IMR-90 (cell line): ENCODE data around the gene TANK. TPM values are rescaled to one million over a fixed set of nuclear protein-coding genes. Genes with fewer than 3 reads are reported as not detected.

ENCODE experiments used
- ATAC-seq: fragments of 200-7000 bp; cut with Tn5 transposase; 2 replicates; pipeline ENCODE4 v1.9.1; 2020; ENCODE audit warnings: low read depth, mild to moderate bottlenecking, moderate library complexity
- BruUV-seq: library from RNA; stranded (reverse); fragments of 400-500 nt; replicated peaks from 2 replicates; lab custom pipeline; 2021; lab: Mats Ljungman, UMichigan
- CTCF ChIA-PET: fragments of 300-600 bp; formaldehyde crosslinking; extraction: SDS; loops from one replicate; lab custom pipeline; 2021; ENCODE audit warnings: antibody characterized with exemption; lab: Yijun Ruan, JAX
- POLR2A ChIA-PET: fragments of 300-600 bp; sonication (Branson Sonifier 250); formaldehyde crosslinking; loops from one replicate; lab custom pipeline; 2022; ENCODE audit warnings: antibody characterized with exemption; ENCODE audit not compliant: unreplicated experiment; lab: Charles Lee
- DNase-seq: peaks from one replicate; pipeline ENCODE4 v3.0.0; 2013
- H2AFZ ChIP-seq: replicated peaks from 2 replicates; pipeline ENCODE3; 2013; ENCODE audit warnings: low read length, mild to moderate bottlenecking; ENCODE audit not compliant: poor library complexity
- H2AK5ac ChIP-seq: 2 replicates; pipeline ENCODE4 v1.6.1; 2013; ENCODE audit warnings: low read depth, low read length, inconsistent platforms
- H2AK9ac ChIP-seq: replicated peaks from 2 replicates; pipeline ENCODE3; 2013; ENCODE audit warnings: mild to moderate bottlenecking, low read depth, low read length, moderate library complexity; ENCODE audit not compliant: poor library complexity
- H2BK120ac ChIP-seq: 2 replicates; pipeline ENCODE4 v1.6.1; 2013; ENCODE audit warnings: low read depth, low read length, inconsistent platforms
- H2BK15ac ChIP-seq: 3 replicates; pipeline ENCODE4 v1.6.1; 2013; ENCODE audit warnings: low read depth, low read length, inconsistent platforms
- H2BK20ac ChIP-seq: 2 replicates; pipeline ENCODE4 v1.6.1; 2013; ENCODE audit warnings: low read depth, mild to moderate bottlenecking, inconsistent platforms, low read length, moderate library complexity
- H2BK5ac ChIP-seq: 2 replicates; pipeline ENCODE4 v1.6.1; 2013; ENCODE audit warnings: mild to moderate bottlenecking, low read depth, low read length, inconsistent platforms; ENCODE audit not compliant: poor library complexity, severe bottlenecking
- H3K14ac ChIP-seq: replicated peaks from 2 replicates; pipeline ENCODE4 v1.6.1; 2013; ENCODE audit warnings: low read depth, low read length, inconsistent platforms
- H3K18ac ChIP-seq: 2 replicates; pipeline ENCODE4 v1.6.1; 2013; ENCODE audit warnings: low read depth, low read length, control low read depth
- H3K23ac ChIP-seq: 2 replicates; pipeline ENCODE4 v1.6.1; 2013; ENCODE audit warnings: low read depth, low read length, inconsistent platforms
- H3K27ac ChIP-seq: 2 replicates; pipeline ENCODE4 v1.5.1; 2013; ENCODE audit warnings: mild to moderate bottlenecking, control low read depth, low read length; ENCODE audit not compliant: insufficient read depth
- H3K27me3 ChIP-seq: 2 replicates; pipeline ENCODE4 v1.6.1; 2013; ENCODE audit warnings: low read length; ENCODE audit not compliant: control insufficient read depth, insufficient read depth
- H3K36me3 ChIP-seq: 2 replicates; pipeline ENCODE4 v1.6.1; 2013; ENCODE audit warnings: low read length, mixed read lengths; ENCODE audit not compliant: control insufficient read depth, insufficient read depth
- H3K4ac ChIP-seq: 2 replicates; pipeline ENCODE4 v1.6.1; 2013; ENCODE audit warnings: low read depth, low read length, inconsistent platforms
- H3K4me1 ChIP-seq: 2 replicates; pipeline ENCODE4 v1.6.1; 2013; ENCODE audit warnings: low read length, mixed read lengths; ENCODE audit not compliant: control insufficient read depth, insufficient read depth
- H3K4me2 ChIP-seq: 2 replicates; pipeline ENCODE4 v1.6.1; 2013; ENCODE audit warnings: low read depth, mild to moderate bottlenecking, control low read depth, low read length, moderate library complexity
- H3K4me3 ChIP-seq: 2 replicates; pipeline ENCODE4 v1.5.1; 2013; ENCODE audit warnings: low read depth, mild to moderate bottlenecking, control low read depth, low read length, moderate library complexity; ENCODE audit not compliant: insufficient read depth
- H3K56ac ChIP-seq: 2 replicates; pipeline ENCODE4 v1.6.1; 2013; ENCODE audit warnings: low read length, inconsistent platforms; ENCODE audit not compliant: insufficient read depth; ENCODE audit errors: extremely low read depth
- H3K79me1 ChIP-seq, 2 experiments: 2 replicates each; pipeline ENCODE4 v1.6.1; 2013; ENCODE audit warnings: low read length in 2 of 2, inconsistent platforms in 1 of 2, low read depth in 1 of 2
- H3K9ac ChIP-seq: 2 replicates; pipeline ENCODE4 v1.6.1; 2013; ENCODE audit warnings: low read depth, low read length, control low read depth
- H3K9me1 ChIP-seq: 2 replicates; pipeline ENCODE4 v1.6.1; 2013; ENCODE audit warnings: low read length, inconsistent platforms; ENCODE audit not compliant: insufficient read depth
- H3K9me3 ChIP-seq: 2 replicates; pipeline ENCODE4 v1.6.1; 2013; ENCODE audit warnings: low read length; ENCODE audit not compliant: control insufficient read depth, insufficient read depth
- H4K20me1 ChIP-seq: 2 replicates; pipeline ENCODE4 v1.6.1; 2013; ENCODE audit warnings: low read length, inconsistent platforms; ENCODE audit not compliant: insufficient read depth
- H4K5ac ChIP-seq: 2 replicates; pipeline ENCODE4 v1.6.1; 2013; ENCODE audit warnings: mild to moderate bottlenecking, low read depth, low read length, control low read depth
- H4K8ac ChIP-seq, 2 experiments: 2 replicates each; pipeline ENCODE4 v1.6.1; 2013; ENCODE audit warnings: low read depth in 2 of 2, low read length in 2 of 2, control low read depth in 1 of 2, inconsistent platforms in 1 of 2
- H4K91ac ChIP-seq: 2 replicates; pipeline ENCODE4 v1.6.1; 2013; ENCODE audit warnings: low read depth, low read length, inconsistent platforms; ENCODE audit not compliant: insufficient read depth
- BHLHE40 ChIP-seq: fragments of 150-350 bp; IDR thresholded peaks from 2 replicates; pipeline ENCODE4 v1.6.1; 2016; ENCODE audit warnings: mild to moderate bottlenecking, low read depth, low read length
- CEBPB ChIP-seq: IDR thresholded peaks from 2 replicates; pipeline ENCODE4 v1.6.1; 2012; ENCODE audit warnings: low read depth, low read length, improper control_type of control experiment
- CHD1 ChIP-seq: IDR thresholded peaks from 2 replicates; pipeline ENCODE4 v1.6.1; 2012; ENCODE audit warnings: low read depth, low read length, improper control_type of control experiment
- FOS ChIP-seq: fragments of 150-350 bp; IDR thresholded peaks from 2 replicates; pipeline ENCODE4 v1.6.1; 2016; ENCODE audit warnings: low read depth, low read length
- MAFK ChIP-seq: IDR thresholded peaks from 2 replicates; pipeline ENCODE4 v1.6.1; 2012; ENCODE audit warnings: low read depth, low read length, improper control_type of control experiment
- MAZ ChIP-seq: IDR thresholded peaks from 2 replicates; pipeline ENCODE4 v1.6.1; 2012; ENCODE audit warnings: low read depth, mild to moderate bottlenecking, low read length, improper control_type of control experiment, moderate library complexity, borderline replicate concordance
- MXI1 ChIP-seq: IDR thresholded peaks from 2 replicates; pipeline ENCODE4 v1.6.1; 2012; ENCODE audit warnings: low read depth, mild to moderate bottlenecking, low read length, moderate library complexity, borderline replicate concordance
- NFE2L2 ChIP-seq: fragments of 150-350 bp; IDR thresholded peaks from 2 replicates; pipeline ENCODE4 v1.6.1; 2016; ENCODE audit warnings: low read depth, mild to moderate bottlenecking, low read length
- POLR2A ChIP-seq: IDR thresholded peaks from 2 replicates; pipeline ENCODE4 v1.6.1; 2012; ENCODE audit warnings: mild to moderate bottlenecking, low read depth, low read length
- RAD21 ChIP-seq: IDR thresholded peaks from 2 replicates; pipeline ENCODE4 v1.6.1; 2012; ENCODE audit warnings: low read length, improper control_type of control experiment
- RCOR1 ChIP-seq: IDR thresholded peaks from 2 replicates; pipeline ENCODE4 v1.6.1; 2012; ENCODE audit warnings: mild to moderate bottlenecking, low read length, improper control_type of control experiment; ENCODE audit not compliant: insufficient replicate concordance
- RFX5 ChIP-seq: IDR thresholded peaks from 2 replicates; pipeline ENCODE4 v1.8.0; 2012; ENCODE audit warnings: low read depth, mild to moderate bottlenecking, low read length, moderate library complexity
- SMC3 ChIP-seq: fragments of 150-350 bp; IDR thresholded peaks from 2 replicates; pipeline ENCODE4 v1.6.1; 2016; ENCODE audit warnings: low read depth, mild to moderate bottlenecking, antibody characterized with exemption, low read length, moderate library complexity
- WGBS, 2 experiments: methylation state at CpG; one replicate each; pipeline versions ENCODE4 v1.1.5 to v1.1.7; 2013; ENCODE audit warnings: missing lambda C conversion rate in 2 of 2; ENCODE audit not compliant: insufficient read length in 1 of 2; ENCODE audit errors: extremely low coverage in 2 of 2; 5-methylcytosine and 5-hydroxymethylcytosine counted together
- dilution Hi-C: fragments of 300-500 bp; cut with HindIII; formaldehyde crosslinking; loops from one replicate; pipeline ENCODE4 v1.14.3; 2018; ENCODE audit warnings: low sequenced_read_pairs; ENCODE audit not compliant: unreplicated experiment
- in situ Hi-C: fragments of 300-500 bp; cut with MboI; formaldehyde crosslinking; loops from 3 replicates; pipeline ENCODE4 v1.14.3; 2019; ENCODE audit warnings: low sequenced_read_pairs, inconsistent platforms, mixed read lengths
- intact Hi-C: fragments of 100-400 bp; cut with micrococcal nuclease; formaldehyde crosslinking; loops from 2 replicates; pipeline ENCODE4 v1.10.0; 2022
- polyA plus RNA-seq, 3 experiments: library from polyadenylated mRNA; depleted of rRNA; stranded (reverse); fragments of >200 nt; gene quantifications; 2 replicates each; pipeline ENCODE4 v1.2.3, GENCODE V29; 2012; ENCODE audit warnings: low replicate concordance in 1 of 3
- total RNA-seq: library from RNA; depleted of rRNA; stranded (reverse); fragments of >200 nt; gene quantifications from 2 replicates; pipeline ENCODE4 v1.2.3, GENCODE V29; 2012
- TF ChIP-seq, protein P1 (sequence below): fragments of 150-350 bp; IDR thresholded peaks from 2 replicates; pipeline ENCODE4 v1.6.1; 2017; ENCODE audit warnings: mild to moderate bottlenecking, antibody characterized with exemption, low read length, low read depth
- TF ChIP-seq, protein P2 (sequence below): fragments of 150-350 bp; IDR thresholded peaks from 2 replicates; pipeline ENCODE4 v1.6.1; 2016; ENCODE audit warnings: low read depth, mild to moderate bottlenecking, low read length, moderate library complexity, borderline replicate concordance
- TF ChIP-seq, protein P3 (sequence below): conservative IDR thresholded peaks from 2 replicates; pipeline ENCODE4 v1.5.1; 2012; ENCODE audit warnings: mild to moderate bottlenecking, low read depth, low read length, improper control_type of control experiment

TANK gene
- total and polyA plus RNA-seq, 2 of the 4 experiments (the other 2 are of a cell fraction): 25.4 to 41.9 TPM

DNA sequence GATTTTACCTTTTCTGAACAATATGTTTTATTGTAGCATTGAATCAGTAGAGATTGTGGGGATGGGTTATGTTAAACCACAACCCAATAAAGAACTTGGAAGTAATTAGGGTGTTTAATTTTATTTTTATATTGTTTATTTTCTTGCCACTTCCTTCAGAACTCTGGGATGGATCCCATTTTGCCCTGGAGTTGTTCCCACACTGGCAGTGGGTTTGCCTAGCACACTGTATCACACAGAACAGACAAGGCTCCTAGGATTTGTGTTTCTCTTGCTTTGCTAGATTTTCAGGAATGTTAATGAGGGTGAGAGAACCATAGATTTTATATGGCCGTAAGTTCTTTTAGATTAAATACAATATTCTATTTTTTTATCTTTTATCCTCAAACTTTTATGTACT is 59.0 kb downstream of the TANK start:
- no peak overlapping the region for H2BK5ac ChIP-seq
- H2BK15ac ChIP-seq: no peak overlapping the region
- TF ChIP-seq FOS (no peak), CEBPB (no peak), RFX5 (no peak), NFE2L2 (no peak), BHLHE40 (no peak), SMC3 (no peak), MAZ (no peak), POLR2A (no peak), MXI1 (no peak), CHD1 (no peak), RCOR1 (no peak), MAFK (no peak), RAD21 (no peak)
- TF ChIP-seq, protein P1, sequence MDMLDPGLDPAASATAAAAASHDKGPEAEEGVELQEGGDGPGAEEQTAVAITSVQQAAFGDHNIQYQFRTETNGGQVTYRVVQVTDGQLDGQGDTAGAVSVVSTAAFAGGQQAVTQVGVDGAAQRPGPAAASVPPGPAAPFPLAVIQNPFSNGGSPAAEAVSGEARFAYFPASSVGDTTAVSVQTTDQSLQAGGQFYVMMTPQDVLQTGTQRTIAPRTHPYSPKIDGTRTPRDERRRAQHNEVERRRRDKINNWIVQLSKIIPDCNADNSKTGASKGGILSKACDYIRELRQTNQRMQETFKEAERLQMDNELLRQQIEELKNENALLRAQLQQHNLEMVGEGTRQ: no peak
- TF ChIP-seq, protein P2, sequence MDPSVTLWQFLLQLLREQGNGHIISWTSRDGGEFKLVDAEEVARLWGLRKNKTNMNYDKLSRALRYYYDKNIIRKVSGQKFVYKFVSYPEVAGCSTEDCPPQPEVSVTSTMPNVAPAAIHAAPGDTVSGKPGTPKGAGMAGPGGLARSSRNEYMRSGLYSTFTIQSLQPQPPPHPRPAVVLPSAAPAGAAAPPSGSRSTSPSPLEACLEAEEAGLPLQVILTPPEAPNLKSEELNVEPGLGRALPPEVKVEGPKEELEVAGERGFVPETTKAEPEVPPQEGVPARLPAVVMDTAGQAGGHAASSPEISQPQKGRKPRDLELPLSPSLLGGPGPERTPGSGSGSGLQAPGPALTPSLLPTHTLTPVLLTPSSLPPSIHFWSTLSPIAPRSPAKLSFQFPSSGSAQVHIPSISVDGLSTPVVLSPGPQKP: no peak
- TF ChIP-seq, protein P3, sequence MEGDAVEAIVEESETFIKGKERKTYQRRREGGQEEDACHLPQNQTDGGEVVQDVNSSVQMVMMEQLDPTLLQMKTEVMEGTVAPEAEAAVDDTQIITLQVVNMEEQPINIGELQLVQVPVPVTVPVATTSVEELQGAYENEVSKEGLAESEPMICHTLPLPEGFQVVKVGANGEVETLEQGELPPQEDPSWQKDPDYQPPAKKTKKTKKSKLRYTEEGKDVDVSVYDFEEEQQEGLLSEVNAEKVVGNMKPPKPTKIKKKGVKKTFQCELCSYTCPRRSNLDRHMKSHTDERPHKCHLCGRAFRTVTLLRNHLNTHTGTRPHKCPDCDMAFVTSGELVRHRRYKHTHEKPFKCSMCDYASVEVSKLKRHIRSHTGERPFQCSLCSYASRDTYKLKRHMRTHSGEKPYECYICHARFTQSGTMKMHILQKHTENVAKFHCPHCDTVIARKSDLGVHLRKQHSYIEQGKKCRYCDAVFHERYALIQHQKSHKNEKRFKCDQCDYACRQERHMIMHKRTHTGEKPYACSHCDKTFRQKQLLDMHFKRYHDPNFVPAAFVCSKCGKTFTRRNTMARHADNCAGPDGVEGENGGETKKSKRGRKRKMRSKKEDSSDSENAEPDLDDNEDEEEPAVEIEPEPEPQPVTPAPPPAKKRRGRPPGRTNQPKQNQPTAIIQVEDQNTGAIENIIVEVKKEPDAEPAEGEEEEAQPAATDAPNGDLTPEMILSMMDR: no peak
- no peak overlapping the region for H3K27ac ChIP-seq
- H3K4me2 ChIP-seq: no peak overlapping the region
- no peak overlapping the region for H2AFZ ChIP-seq
- H3K79me1 ChIP-seq: peaks cover 9 to 12% of the 10 kb centered on the region in 2 experiments
- ATAC-seq (no peak), DNase-seq (no peak)
- no peak overlapping the region for H3K9ac ChIP-seq
- intact Hi-C loops: no loop called here
- H3K23ac ChIP-seq: no peak overlapping the region
- H3K14ac ChIP-seq: no peak overlapping the region
- no peaks in the 10 kb centered on the region for H3K27me3 ChIP-seq
- no TSS peak for BruUV-seq
- H3K4me3 ChIP-seq: no peak overlapping the region
- no peak overlapping the region for H2AK9ac ChIP-seq
- H2BK120ac ChIP-seq: no peak overlapping the region
- H2BK20ac ChIP-seq: no peak overlapping the region
- ChIA-PET CTCF (no interaction called here), POLR2A (no interaction called here)
- H3K4me1 ChIP-seq: no peaks in the 10 kb centered on the region; the same call in 1 of the 2 replicates
- no peak overlapping the region for H3K56ac ChIP-seq
- no CpG with 5 or more reads among the region's 1 CpG for WGBS, 2 experiments
- in situ Hi-C loops: no loop called here
- H4K5ac ChIP-seq: no peak overlapping the region
- no peaks in the 10 kb centered on the region for H3K9me3 ChIP-seq
- H3K36me3 ChIP-seq: peaks cover 3% of the 10 kb centered on the region; the same call in 1 of the 2 replicates
- no peak overlapping the region for H4K91ac ChIP-seq
- H4K8ac ChIP-seq: no peak overlapping the region
- no peaks in the 10 kb centered on the region for H4K20me1 ChIP-seq
- no peak overlapping the region for H2AK5ac ChIP-seq
- H3K18ac ChIP-seq: no peak overlapping the region
- no peak overlapping the region for H3K4ac ChIP-seq
- dilution Hi-C loops: no loop called here
- H3K9me1 ChIP-seq: no peaks in the 10 kb centered on the region
